HG02798 (cell line): ENCODE measurements around the gene ERH.
A peak's percentile ranks its signal among the peaks of the same experiment; 100 is the strongest.
"Not testable (repeated sequence)": the region's sequence is repeated elsewhere in the genome, so short reads cannot be mapped to it uniquely, and the experiment has no call there.

ENCODE experiments used
- ATAC-seq: cut with Tn5 transposase; IDR thresholded peaks from one replicate; pipeline ENCODE4 v1.9.1; 2021; ENCODE audit warnings: mild to moderate bottlenecking; ENCODE audit not compliant: unreplicated experiment, poor library complexity

Gene ERH

DNA sequence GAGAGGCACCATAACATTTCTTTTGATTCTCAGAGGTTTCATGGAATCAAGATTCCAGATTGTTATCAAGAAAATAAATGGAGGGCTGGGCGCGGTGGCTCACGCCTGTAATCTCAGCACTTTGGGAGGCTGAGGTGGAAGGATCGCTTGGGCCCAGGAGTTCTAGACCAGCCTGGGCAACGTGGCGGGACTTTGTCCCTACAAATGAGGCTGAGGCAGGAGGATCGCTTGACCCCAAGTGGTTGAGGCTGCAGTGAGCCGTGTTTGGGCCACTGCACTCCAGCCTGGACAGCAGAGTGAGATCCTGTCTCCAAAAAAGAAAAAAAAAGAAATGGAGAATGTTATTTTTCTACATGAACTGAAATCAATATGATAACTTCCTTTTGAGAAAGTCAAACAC lies 1.7 kb upstream of the ERH start:
- no peak for ATAC-seq

DNA sequence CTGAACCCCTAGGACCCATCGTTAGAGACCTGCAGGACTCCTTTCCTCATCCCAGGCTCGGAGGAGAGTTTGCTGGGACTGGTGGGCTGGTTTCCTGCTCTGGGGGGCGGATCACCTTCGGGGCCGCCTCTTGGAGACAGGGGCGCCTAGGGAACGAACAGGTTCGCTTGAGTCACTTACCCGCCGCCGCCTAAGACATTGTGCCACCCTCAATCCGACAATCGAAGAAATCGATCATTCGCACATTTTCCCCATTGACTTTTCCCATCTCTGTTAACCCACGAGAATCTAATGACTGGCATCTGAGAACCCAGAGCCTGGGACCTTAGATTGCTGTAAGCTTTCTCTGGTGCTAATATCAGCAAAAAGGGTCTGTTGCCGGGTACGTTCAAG lies 715 bp upstream of the ERH start:
- no peak for ATAC-seq

DNA sequence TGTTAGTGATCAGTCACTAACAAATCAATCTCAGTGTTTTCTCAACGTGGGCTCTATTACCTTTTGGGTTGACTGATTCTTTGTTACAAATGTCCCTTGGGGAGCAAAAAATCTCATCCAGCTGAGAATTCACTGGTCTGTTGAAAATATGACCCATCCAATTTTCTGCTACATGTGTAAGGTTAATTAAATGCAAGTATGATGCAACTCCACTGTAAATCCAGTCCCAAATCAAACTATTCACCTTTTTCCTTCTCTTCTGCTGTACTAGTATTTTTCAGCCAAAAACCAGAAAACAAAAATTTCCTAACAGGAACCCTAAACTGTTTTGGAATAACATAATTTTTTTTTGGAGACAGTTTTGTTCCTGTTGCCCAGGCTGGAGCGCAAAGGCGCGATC lies 2.2 kb downstream of the ERH start:
- no peak for ATAC-seq

DNA sequence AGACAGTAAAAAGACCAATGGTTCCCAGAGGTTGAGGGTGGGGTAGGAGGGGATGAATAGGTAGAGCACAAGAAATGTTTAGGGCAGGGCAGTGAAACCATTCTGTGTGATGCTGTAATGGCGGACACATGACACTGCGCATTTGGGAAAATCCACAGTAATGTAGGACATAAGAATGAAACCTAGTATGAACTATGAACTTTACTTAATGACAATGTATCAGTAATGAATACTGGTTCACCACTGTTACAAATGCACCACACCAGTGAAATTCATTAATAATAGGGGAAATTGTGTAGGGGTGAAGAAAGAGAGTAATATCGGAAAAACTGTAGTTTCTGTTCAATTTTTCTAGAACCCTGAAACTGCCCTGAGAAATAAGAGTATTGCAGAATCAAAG lies 5.6 kb downstream of the ERH start:
- ATAC-seq: no peak

DNA sequence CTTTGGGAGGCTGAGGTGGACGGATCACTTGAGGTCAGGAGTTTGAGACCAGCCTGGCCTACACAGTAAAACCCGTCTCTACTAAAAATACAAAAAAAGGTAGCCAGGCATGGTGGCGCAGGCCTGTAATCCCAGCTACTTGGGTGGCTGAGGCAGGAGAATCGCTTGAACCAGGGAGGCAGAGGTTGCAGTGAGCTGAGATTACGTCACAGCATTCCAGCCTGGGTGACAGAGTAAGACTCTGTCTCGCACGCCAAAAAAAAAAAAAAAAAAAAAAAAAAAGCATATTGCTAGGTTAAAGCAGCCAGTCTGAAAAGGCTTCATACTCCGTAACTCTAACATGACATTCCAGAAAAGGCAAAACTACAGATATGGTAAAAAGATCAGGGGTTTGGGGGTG lies 6.7 kb downstream of the ERH start:
- not testable (repeated sequence) for ATAC-seq

DNA sequence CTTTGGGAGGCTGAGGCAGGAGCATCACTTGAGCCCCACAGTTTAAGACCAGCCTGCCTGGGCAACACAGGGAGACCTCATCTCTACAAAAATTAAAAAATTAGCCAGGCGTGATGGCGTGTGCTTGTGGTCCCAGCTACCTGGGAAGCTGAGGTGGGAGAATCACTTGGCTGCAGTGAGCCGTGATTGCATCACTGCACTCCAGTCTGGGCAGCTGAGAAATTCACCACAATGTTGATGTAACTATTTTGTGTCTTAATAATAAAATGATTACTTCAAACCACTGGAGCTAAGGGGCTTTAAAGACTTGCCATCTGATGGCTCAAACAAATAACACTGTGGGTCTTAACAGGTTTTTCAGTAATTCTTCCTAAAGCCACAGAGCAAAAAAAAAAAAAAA lies 10.8 kb downstream of the ERH start:
- ATAC-seq: no peak

DNA sequence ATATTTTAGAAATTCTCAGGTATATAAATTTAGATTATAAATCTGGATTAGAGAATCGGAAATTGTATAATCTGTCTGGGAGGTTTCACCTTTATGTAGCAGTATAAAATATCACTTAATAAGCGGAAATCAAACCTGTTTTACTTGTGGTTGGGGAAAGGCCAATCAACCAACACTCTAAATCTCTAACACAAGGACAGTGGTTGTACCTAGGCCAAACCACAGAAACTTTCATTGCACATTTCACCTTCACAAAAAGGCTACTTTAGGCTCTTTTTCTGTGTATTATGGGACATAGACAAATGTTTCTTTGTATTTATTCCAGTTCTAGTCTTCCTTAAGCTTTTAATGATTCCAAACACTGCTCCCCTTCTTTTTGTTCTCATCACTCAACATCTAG lies 19.8 kb downstream of the ERH start:
- no peak for ATAC-seq

DNA sequence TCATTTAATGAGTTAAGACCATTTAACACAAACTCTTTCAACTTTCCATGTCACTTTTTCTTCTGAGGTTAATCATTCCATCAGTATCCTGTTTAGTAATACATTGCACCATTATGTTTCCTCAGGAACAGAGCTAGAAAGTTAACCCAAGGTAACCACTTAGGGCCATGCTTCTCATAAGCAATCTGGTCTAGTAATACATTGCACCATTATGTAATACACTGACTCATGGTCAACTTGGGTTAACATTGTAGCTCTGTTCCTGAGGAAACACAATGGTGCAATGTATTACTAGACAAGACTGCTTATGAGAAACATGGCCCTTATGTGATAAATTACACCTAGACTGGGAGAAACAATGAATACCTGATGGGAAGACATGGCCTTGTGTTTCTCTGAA lies 21.7 kb downstream of the ERH start:
- ATAC-seq: no peak

DNA sequence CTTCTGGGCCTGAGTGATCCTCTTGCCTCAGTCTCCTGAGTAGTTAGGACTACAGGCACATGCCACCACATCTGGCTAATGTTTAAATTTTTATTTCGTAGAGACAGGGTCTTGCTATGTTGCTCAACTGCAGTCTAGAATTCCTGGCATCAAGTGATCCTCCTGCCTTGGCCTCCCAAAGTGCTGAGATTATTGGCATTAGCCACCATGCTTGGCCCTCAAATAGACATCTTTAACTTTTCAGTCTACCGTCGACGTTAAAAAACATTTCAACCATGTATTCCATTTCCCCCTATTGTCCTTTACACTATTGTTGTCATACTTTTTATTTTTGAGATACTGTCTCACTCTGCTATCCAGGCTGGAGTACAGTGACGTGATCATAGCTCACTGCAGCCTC lies 22.4 kb downstream of the ERH start:
- ATAC-seq: no peak

DNA sequence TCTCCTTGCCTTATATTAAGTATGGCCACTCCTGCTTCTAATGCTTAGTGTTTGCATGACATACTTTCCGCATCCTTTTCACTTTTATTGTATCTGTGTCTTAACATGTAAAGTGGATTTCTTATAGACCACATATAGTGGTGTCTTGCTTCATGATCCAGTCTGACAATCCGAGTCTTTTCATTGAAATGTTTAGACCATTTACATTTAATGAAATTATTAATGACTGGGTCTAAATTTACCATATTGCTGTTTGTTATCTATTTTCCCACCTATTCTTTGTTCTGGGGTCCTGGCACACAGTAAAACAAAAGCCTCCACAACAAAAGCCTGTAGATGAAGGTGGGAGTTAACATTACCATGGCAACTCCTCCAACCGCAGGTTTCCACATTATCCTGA lies 22.9 kb downstream of the ERH start:
- ATAC-seq: no peak

DNA sequence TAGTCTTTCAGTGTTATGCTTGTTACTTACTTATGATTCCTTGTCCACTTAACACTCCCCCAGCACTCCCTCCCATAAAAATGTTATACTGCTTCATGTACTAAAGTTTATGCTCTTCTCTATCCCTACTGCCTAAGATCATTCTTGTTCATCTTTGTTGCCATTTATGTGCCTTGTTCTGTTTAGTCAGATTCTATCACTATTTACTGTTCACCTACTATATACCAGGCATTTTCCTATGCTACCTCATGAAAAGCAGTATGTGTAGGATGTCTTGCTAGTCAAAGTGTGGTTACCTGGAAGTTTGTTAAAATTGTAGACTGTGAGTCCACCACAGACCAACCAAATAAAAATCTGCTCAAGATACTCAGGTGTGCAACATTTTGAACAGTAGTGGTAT lies 23.9 kb downstream of the ERH start:
- ATAC-seq: no peak

DNA sequence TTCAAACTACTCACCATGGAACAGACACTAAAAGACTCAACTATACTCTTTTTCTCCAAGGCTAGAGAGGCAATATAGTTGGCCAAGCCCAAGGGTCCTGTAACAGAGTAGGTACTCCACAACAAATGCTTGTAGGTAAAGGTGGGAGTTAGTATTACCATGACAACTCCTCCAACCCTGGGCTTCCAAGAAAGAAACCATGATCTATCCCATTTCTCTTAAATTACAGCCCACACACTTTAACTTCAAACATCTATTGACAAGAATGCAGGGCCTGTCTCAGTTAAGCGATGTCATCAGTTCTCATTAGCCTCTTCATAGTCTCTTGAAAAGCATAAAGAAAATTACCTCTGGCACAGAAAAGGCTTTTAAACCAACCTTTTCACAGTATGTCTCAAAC lies 25.0 kb downstream of the ERH start:
- ATAC-seq: no peak

DNA sequence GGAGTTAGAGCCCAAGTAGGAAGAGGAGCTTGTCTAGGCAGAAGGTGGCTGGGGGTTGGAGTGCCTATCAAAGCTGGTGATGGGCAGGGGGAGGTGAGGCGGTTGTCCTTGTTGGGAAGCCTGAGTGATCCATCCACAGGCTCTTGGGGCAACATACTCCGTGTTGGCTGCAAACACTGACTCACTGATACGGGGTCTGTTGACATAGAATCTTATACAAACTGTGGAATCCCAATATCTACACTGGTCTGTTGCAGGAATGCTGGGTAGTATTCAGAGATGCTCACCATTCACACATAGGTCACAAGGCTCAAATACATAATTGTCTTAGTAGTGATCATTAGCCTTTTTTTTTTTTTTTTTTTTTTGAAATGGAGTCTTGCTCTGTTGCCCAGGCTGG lies 26.0 kb downstream of the ERH start:
- ATAC-seq: no peak

DNA sequence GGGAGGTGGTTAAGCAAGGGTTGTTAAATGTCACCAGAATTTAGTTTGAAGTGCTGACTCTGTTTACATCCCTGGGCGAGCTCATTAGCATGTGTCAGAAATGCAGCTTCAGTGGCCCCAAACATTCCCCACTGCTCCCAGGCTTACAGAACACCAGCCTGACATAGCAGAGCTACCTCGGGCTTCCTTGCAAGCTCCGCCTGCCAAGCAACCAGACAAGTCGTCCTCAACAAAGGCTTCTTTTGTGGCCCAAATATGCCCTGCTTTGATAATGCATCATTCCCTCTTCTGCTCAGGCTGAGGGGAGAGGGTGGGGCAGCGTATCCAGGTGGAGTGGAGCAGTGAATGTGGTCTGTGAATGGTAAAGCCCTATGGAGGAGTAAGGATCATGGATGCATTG lies 28.0 kb downstream of the ERH start:
- no peak for ATAC-seq

DNA sequence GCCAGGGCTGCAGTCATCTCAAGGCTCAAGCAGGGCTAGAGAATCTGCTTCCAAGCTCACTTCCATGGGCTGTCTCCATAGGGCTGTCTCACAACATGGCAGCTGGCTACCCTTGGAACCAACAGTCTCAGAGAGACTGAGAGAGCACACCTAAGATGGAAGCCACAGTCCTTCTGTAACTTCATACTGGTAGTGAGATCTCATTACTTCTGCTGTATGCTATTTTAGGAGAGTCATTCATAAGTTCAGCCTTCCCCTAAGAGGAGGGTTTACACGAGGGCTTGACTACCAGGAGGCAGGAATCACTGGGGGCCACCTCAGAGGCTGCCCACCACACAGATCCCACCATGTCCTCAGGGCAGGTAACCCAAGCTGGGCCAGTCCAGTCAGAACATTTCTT lies 29.7 kb downstream of the ERH start:
- ATAC-seq: no peak

DNA sequence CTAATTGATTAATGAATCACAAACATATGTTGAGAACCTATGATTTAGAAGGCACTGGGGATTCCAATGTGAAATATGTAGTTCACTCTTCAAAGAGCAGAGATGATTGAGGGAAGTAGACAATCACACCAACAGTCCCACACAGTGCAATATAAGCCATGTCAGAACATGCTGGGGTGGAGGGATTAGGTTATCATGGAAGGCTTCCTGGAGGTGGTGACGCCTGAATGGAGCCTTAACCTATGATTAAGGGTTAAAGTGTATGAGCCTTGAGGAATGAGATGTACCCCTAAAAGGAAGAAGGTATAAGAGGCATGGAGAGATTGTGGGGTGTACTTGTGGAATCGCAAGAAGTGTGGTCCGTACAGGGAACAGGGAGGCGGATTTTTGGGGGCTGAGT lies 31.3 kb downstream of the ERH start:
- no peak for ATAC-seq

DNA sequence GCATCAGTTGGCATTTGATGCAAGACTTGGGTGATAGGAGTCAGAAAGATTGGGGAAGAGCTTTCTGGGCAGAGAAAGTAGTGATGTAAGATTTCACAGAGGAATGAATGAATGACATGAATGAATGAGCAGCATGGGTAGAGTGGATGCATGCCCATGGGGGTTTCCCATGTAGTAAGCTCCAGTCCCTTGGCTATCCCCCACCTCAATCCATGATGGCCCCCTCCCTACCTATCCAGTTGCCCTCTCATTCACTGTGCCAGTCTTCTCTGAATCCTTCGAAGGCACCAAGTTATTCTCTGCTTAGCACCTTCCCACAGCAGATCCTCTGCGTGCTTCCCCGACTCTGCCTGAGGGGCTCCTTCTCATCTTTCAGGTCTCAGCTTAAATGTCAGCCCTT lies 32.0 kb downstream of the ERH start:
- no peak for ATAC-seq

DNA sequence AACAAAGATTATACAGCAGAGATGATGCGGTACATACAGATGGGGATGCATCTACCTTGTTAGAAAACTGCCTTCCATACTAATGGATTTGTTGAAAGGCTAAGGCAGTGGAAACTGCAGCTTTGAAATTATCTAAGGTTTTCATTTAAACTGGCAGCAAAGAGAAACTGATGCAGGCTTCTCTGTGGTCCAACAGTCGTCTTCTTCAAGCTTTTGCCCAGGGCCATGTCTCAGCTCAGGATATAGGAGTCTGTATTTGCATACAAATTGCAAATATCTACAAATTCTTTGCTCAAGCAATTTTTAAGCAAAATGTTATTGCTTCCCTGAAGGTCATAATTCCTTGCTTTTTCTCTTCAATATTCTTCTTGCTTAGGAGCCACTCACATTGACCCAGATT lies 33.7 kb downstream of the ERH start:
- no peak for ATAC-seq

DNA sequence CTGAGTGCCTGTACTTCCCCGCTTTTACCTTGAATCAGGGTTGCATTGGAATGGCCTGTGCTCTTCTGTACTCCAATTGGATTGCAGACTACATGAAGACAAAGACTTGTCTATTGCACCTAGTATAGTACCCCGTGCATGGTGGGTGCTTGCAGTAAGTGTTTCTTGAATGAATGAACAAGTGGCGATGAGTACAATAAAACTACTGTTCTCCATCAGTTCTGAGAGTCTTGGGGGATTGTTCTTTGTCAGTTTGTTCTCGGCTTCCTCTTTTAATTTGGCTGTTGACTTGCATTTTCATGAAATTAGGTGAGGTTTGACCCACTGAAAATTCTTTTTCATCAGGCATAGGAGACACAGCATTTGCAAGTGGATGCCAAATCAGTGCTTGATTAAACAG lies 34.1 kb downstream of the ERH start:
- ATAC-seq: no peak

DNA sequence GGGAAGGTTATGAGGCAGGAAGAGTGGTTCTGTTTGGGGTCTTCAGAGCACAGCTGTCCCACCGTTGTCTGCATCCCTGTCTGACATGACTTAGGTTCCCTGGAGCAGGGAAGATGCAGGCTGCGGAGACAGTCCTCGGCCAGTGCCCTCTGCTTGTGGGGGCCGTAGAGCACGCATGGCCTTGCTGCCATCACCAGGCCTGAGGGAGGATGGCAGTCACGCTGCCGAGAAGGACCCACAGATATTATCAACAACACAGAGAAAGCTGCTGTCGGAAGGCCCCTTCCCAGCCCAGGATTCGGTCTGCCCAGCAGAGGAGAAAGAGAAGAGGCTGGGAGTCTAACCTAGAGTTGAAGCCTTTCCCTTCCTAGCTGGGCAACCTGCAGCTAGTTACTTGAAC lies 35.0 kb downstream of the ERH start:
- no peak for ATAC-seq

DNA sequence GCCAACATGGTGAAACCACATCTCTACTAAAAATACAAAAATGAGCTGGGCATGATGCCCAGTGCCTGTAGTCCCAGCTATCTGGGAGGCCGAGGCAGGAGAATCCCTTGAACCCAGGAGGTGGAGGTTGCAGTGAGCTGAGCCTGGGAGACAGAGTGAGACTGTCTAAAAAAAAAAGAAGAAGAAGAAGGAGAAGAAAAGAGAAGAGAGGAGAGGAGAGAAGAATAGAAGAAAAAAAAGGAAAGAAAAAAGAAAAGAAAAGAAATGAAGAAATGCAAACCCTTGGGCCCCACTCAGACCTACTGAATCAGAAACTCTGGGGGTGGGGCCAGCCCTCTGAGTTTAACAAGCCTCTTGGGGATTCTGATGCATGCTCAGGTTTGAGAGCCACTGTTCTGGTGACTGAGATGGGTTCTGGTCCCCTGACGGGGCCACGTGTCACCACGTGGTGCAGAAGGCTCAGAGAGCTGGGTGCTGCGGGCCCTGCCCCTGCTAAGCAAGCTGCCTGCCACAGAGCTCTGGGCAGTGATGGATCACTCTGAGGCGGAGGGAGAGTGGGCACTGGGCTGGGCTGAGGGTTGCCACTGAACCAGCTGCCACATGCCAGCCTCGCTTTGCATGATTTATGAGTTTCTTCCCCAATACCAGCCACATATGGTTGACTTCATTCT lies 37.5 kb downstream of the ERH start:
- ATAC-seq: peak; percentile 52

DNA sequence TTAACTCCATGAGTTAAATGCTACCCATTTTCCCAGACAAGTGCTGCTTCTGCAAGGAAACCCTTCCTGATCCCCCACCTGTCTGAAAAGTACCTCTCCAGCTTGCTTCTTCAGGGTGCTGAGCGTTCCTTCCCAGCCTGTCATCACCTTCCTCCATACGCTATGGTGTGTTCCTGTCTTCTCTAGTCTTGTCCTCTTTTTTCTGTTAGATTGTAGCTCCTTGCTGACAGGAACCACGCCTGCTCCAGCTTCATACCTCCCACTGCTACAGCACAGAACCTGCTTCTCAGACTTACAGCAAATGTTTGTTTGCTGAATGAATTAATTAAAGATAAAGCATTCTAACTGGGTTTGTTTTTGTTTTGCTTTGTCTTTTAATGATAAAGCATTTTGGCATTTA lies 39.1 kb downstream of the ERH start:
- ATAC-seq: no peak
